Measurements from ENCODE around the gene ZBTB8A.
"Not testable (repeated sequence)": the region's sequence is repeated elsewhere in the genome, so short reads cannot be mapped to it uniquely, and the experiment has no call there.

ZBTB8A gene

GRCh38 chr1:32622806-32623681 is 83.8 kb downstream of the ZBTB8A start:
- no peak for DNase-seq

GRCh38 chr1:32623775-32624174 is 84.5 kb downstream of the ZBTB8A start:
- no peak for DNase-seq

GRCh38 chr1:32626176-32626575 is 86.9 kb downstream of the ZBTB8A start:
- no peak for DNase-seq

GRCh38 chr1:32627596-32628162 is 88.5 kb downstream of the ZBTB8A start:
- DNase-seq: no peak

GRCh38 chr1:32630173-32630572 is 90.9 kb downstream of the ZBTB8A start:
- DNase-seq: not testable (repeated sequence)

GRCh38 chr1:32632829-32633228 is 93.6 kb downstream of the ZBTB8A start:
- no peak for DNase-seq

GRCh38 chr1:32635508-32636277 is 96.5 kb downstream of the ZBTB8A start:
- DNase-seq: no peak

- DNase-seq: peak; percentile 27
These were observed 97.9 kb downstream of the ZBTB8A start for GRCh38 chr1:32636914-32637645.

- no peak for DNase-seq
These were observed 100.4 kb downstream of the ZBTB8A start for GRCh38 chr1:32639489-32640075.

GRCh38 chr1:32642292-32642827 is 103.1 kb downstream of the ZBTB8A start:
- DNase-seq: not testable (repeated sequence)

GRCh38 chr1:32644426-32644825 is 105.2 kb downstream of the ZBTB8A start:
- DNase-seq: no peak

- no peak for DNase-seq
These were observed 108.3 kb downstream of the ZBTB8A start for GRCh38 chr1:32647308-32648134.

GRCh38 chr1:32650248-32650751 is 111.1 kb downstream of the ZBTB8A start, which contains the start of gene ZBTB8OS:
TSS of gene ZBTB8OS (minus strand) at chr1:32650550. CDS start at chr1:32650529, 21 bp downstream.
- DNase-seq: peak; percentile 96

GRCh38 chr1:32650752-32651460 is 111.7 kb downstream of the ZBTB8A start, which contains the start of gene RBBP4:
TSS of gene RBBP4 (plus strand) at chr1:32651208. CDS start at chr1:32651307, 99 bp downstream.
- peak; percentile 99 for DNase-seq

- peak; percentile 69 for DNase-seq
These were observed 112.3 kb downstream of the ZBTB8A start for GRCh38 chr1:32651461-32652073.

GRCh38 chr1:32652244-32652962 is 113.2 kb downstream of the ZBTB8A start:
- DNase-seq: no peak

Measured in suppressor macrophage treated with lipopolysaccharide for 4 hours (primary cell).